Rectal smooth muscle tissue (tissue), 1 donor: ENCODE results near the gene ZFPM1.

Experiments used
- H3K27ac ChIP-seq: one replicate; pipeline ENCODE4 v1.7.0; 2013; ENCODE audit warnings: low read depth, low read length, inconsistent platforms
- H3K27me3 ChIP-seq: one replicate; pipeline ENCODE4 v1.7.0; 2013; ENCODE audit warnings: low read length; ENCODE audit not compliant: control insufficient read depth, insufficient read depth
- H3K36me3 ChIP-seq: one replicate; pipeline ENCODE4 v1.7.0; 2013; ENCODE audit warnings: low read length; ENCODE audit not compliant: control insufficient read depth, insufficient read depth
- H3K4me1 ChIP-seq: one replicate; pipeline ENCODE4 v1.7.0; 2013; ENCODE audit warnings: low read length; ENCODE audit not compliant: control insufficient read depth, insufficient read depth
- H3K4me3 ChIP-seq: one replicate; pipeline ENCODE4 v1.7.0; 2013; ENCODE audit warnings: low read length
- H3K9ac ChIP-seq: one replicate; pipeline ENCODE4 v1.7.0; 2013; ENCODE audit warnings: low read length

Gene ZFPM1

DNA sequence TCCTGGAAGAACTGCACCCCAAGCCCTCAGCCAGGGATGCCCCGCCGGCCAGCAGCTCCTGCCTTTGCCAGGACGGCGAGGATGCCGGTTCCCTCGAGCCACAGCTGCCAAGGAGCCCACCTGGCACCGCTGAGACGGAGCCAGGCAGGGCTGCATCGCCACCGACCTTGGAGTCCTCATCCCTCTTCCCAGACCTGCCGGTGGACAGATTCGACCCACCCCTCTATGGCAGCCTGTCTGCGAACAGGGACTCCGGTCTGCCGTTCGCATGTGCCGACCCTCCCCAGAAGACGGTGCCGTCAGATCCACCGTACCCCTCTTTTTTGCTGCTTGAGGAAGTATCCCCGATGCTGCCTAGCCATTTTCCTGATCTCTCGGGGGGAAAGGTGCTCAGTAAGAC is 21.4 kb upstream of the ZFPM1 start:
- Histone ChIP-seq H3K36me3 (no peaks in the 10 kb centered on the region), H3K4me3 (no peak overlapping the region), H3K27ac (no peak overlapping the region), H3K9ac (no peak overlapping the region), H3K4me1 (no peaks in the 10 kb centered on the region), H3K27me3 (peaks cover 4% of the 10 kb centered on the region)

DNA sequence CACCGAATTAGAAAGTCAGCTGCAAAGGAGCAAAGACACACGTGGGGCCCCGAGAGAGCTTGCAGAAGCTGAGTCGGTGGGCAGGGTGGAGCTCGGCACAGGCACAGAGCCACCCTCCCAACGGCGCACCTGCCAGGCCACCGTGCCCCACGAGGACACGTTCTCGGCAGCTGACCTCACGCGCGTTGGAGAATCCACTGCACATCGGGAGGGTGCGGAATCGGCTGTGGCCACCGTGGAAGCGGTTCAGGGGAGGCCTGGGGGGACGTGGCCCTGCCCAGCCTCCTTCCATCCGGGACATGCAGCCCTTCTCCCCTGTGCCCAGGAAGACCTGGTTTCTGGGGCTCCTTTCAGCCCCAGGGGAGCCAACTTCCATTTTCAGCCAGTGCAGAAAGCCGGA is 20.9 kb upstream of the ZFPM1 start:
- Histone ChIP-seq H3K27me3 (peaks cover 4% of the 10 kb centered on the region), H3K36me3 (no peaks in the 10 kb centered on the region), H3K27ac (no peak overlapping the region), H3K9ac (no peak overlapping the region), H3K4me1 (no peaks in the 10 kb centered on the region), H3K4me3 (no peak overlapping the region)

DNA sequence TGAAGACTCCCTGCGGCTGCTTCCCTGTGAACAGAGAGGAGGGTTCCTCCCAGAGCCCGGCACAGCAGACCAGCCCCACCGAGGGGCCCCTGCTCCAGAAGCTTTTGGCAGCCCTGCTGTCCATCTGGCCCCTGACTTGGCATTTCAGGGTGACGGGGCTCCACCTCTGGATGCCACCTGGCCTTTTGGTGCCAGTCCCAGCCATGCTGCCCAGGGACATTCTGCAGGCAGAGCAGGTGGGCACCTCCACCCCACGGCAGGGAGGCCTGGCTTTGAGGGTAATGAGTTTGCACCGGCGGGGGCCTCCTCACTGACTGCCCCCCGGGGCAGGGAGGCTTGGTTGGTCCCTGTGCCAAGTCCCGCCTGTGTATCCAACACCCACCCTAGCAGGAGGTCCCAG is 20.3 kb upstream of the ZFPM1 start:
- Histone ChIP-seq H3K4me3 (no peak overlapping the region), H3K27ac (no peak overlapping the region), H3K27me3 (peaks cover 4% of the 10 kb centered on the region), H3K9ac (no peak overlapping the region), H3K36me3 (no peaks in the 10 kb centered on the region), H3K4me1 (no peaks in the 10 kb centered on the region)

DNA sequence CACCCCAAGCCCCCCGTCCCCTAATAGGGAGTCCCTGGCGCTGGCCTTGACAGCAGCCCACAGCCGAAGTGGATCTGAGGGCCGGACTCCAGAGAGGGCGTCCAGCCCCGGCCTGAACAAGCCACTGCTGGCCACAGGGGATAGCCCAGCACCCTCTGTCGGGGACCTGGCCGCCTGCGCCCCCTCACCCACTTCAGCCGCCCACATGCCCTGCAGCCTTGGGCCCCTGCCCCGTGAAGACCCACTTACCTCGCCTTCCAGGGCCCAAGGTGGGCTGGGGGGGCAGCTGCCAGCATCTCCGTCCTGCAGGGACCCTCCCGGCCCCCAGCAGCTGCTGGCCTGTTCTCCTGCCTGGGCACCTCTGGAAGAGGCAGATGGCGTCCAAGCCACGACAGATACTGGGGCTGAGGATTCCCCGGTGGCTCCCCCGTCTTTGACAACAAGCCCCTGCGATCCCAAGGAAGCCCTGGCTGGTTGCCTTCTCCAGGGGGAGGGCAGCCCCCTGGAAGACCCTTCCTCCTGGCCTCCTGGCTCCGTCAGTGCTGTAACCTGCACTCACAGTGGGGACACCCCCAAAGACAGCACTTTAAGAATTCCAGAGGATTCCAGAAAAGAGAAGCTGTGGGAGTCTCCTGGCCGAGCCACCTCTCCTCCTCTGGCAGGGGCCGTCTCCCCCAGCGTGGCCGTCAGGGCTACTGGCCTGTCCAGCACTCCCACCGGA is 19.3 kb upstream of the ZFPM1 start:
- peaks cover 4% of the 10 kb centered on the region for H3K27me3 ChIP-seq
- H3K36me3 ChIP-seq = no peaks in the 10 kb centered on the region
- H3K4me3 ChIP-seq = no peak overlapping the region
- no peaks in the 10 kb centered on the region for H3K4me1 ChIP-seq
- no peak overlapping the region for H3K27ac ChIP-seq
- H3K9ac ChIP-seq = no peak overlapping the region

DNA sequence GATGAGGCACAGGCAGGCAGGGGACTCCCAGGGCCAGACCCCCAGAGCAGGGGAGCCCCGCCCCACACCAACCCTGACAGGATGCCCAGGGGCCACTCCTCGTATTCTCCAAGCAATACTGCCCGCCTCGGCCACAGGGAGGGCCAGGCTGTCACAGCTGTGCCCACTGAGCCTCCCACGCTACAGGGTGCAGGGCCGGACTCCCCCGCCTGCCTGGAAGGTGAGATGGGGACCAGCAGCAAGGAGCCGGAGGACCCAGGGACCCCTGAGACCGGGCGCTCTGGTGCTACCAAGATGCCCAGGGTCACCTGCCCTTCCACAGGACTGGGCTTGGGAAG is 18.8 kb upstream of the ZFPM1 start:
- Histone ChIP-seq H3K4me1 (no peaks in the 10 kb centered on the region), H3K27me3 (peaks cover 4% of the 10 kb centered on the region), H3K27ac (no peak overlapping the region)

DNA sequence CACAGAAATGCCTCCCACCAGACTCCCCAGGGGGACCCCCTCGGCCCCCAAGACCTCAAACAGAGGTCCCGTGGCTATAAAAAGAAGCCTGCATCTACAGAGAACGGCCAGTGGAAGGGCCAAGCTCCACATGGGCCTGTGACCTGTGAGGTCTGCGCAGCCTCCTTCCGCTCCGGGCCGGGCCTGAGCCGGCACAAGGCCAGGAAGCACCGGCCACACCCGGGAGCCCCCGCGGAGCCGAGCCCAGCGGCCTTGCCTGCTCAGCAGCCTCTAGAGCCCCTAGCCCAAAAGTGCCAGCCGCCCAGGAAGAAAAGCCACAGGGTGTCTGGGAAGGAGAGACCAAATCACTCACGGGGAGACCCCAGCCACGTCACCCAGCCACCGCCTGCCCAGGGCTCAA is 18.3 kb upstream of the ZFPM1 start:
- no peak overlapping the region for H3K27ac ChIP-seq
- H3K36me3 ChIP-seq = no peaks in the 10 kb centered on the region
- H3K9ac ChIP-seq = no peak overlapping the region
- H3K4me3 ChIP-seq = no peak overlapping the region
- no peaks in the 10 kb centered on the region for H3K4me1 ChIP-seq
- H3K27me3 ChIP-seq = peaks cover 4% of the 10 kb centered on the region

More for the DNA sequence above, 18.8 kb upstream of the ZFPM1 start:
- no peak overlapping the region for H3K4me3 ChIP-seq
- no peaks in the 10 kb centered on the region for H3K36me3 ChIP-seq
- no peak overlapping the region for H3K9ac ChIP-seq

DNA sequence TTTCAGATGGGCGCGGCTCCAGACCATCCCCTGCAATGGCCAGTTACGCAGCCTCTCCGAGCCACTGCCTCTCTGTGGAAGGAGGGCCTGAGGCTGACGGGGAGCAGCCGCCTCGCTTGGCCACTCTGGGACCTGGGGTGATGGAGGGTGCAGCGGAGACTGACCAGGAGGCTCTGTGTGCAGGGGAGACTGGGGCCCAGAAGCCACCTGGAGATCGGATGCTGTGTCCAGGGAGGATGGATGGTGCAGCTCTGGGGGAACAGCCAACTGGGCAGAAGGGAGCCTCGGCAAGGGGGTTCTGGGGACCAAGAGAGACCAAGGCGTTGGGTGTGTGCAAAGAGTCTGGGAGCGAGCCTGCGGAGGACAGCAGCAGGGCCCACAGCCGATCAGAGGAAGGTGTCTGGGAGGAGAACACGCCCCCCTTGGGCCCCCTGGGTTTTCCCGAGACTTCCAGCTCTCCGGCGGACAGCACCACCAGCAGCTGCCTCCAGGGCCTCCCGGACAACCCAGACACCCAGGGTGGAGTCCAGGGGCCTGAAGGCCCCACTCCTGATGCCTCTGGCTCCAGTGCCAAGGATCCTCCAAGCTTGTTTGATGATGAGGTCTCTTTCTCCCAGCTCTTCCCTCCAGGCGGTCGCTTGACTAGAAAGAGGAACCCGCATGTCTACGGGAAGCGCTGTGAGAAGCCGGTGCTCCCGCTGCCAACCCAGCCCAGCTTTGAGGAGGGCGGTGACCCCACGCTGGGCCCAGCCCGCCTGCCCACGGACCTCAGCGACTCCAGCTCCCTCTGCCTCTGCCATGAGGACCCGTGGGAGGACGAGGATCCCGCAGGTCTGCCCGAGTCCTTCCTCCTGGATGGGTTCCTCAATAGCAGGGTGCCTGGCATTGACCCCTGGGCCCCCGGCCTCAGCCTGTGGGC is 17.4 kb upstream of the ZFPM1 start:
- Histone ChIP-seq H3K27me3 (peaks cover 4% of the 10 kb centered on the region), H3K4me1 (no peaks in the 10 kb centered on the region), H3K4me3 (no peak overlapping the region), H3K36me3 (no peaks in the 10 kb centered on the region), H3K9ac (no peak overlapping the region), H3K27ac (no peak overlapping the region)

DNA sequence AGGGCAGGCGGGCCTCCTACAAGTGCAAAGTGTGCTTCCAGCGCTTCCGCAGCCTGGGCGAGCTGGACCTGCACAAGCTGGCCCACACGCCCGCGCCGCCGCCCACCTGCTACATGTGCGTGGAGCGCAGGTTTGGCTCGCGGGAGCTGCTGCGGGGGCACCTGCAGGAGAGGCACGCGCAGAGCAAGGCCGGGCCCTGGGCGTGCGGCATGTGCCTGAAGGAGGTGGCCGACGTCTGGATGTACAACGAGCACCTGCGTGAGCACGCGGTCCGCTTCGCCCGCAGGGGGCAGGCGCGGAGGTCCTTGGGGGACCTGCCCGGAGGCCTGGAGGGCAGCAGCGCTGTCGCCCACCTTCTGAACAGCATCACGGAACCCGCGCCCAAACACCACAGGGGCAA is 16.3 kb upstream of the ZFPM1 start:
- Histone ChIP-seq H3K4me3 (no peak overlapping the region), H3K9ac (no peak overlapping the region), H3K27me3 (peaks cover 1% of the 10 kb centered on the region), H3K27ac (no peak overlapping the region), H3K4me1 (no peaks in the 10 kb centered on the region), H3K36me3 (no peaks in the 10 kb centered on the region)

DNA sequence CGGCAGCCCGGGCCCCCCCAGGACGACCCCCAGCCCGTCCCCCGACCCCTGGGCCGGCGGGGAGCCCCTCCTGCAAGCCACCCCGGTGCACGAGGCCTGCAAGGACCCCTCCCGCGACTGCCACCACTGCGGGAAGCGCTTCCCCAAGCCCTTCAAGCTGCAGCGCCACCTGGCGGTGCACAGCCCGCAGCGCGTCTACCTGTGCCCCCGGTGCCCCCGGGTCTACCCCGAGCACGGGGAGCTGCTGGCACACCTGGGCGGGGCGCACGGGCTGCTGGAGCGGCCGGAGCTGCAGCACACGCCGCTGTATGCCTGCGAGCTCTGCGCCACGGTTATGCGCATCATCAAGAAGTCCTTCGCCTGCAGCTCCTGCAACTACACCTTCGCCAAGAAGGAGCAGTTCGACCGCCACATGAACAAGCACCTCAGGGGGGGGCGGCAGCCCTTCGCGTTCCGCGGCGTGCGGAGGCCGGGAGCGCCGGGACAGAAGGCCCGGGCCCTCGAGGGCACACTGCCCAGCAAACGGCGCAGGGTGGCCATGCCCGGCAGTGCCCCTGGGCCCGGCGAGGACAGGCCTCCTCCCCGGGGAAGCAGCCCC is 15.6 kb upstream of the ZFPM1 start:
- no peaks in the 10 kb centered on the region for H3K27me3 ChIP-seq
- no peak overlapping the region for H3K9ac ChIP-seq
- H3K36me3 ChIP-seq = no peaks in the 10 kb centered on the region
- H3K4me3 ChIP-seq = no peak overlapping the region
- H3K27ac ChIP-seq = no peak overlapping the region
- H3K4me1 ChIP-seq = no peaks in the 10 kb centered on the region

DNA sequence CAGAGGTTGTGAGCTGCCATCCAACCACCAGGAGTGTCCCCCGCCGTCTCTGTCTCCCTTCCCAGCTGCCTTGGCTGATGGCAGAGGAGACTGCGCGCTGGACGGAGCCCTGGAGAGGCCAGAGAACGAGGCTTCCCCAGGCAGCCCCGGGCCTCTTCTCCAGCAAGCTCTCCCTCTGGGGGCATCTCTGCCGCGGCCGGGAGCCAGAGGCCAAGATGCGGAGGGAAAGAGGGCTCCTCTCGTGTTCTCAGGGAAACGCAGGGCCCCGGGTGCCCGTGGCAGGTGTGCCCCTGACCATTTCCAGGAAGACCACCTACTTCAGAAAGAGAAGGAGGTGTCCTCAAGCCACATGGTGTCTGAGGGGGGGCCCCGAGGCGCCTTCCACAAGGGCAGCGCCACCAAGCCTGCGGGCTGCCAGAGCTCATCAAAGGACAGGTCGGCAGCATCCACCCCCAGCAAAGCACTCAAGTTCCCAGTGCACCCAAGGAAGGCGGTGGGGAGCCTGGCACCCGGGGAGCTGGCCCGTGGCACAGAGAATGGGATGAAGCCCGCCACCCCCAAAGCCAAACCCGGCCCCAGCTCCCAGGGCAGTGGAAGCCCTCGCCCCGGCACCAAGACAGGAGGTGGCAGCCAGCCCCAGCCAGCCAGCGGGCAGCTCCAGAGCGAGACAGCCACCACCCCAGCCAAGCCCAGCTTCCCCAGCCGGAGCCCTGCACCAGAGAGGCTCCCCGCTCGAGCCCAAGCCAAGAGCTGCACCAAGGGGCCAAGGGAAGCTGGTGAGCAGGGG is 14.8 kb upstream of the ZFPM1 start:
- Histone ChIP-seq H3K27ac (no peak overlapping the region), H3K27me3 (no peaks in the 10 kb centered on the region), H3K4me1 (no peaks in the 10 kb centered on the region), H3K9ac (no peak overlapping the region), H3K4me3 (no peak overlapping the region), H3K36me3 (no peaks in the 10 kb centered on the region)

DNA sequence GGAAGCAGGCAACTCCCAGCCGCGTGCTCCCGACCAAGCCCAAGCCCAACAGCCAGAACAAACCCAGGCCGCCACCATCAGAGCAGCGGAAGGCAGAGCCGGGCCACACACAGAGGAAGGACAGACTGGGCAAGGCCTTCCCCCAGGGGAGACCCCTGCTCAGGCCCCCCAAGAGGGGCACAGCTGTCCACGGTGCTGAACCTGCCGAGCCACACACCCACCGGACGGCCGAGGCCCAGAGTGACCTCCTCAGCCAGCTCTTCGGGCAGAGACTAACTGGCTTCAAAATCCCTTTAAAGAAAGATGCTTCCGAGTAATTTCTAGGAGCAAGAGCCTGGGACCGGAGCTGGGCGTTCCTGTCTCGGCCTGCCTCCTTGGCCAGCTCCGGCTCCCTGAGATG is 14.1 kb upstream of the ZFPM1 start:
- Histone ChIP-seq H3K4me3 (no peak overlapping the region), H3K36me3 (no peaks in the 10 kb centered on the region), H3K4me1 (no peaks in the 10 kb centered on the region), H3K9ac (no peak overlapping the region), H3K27me3 (no peaks in the 10 kb centered on the region), H3K27ac (no peak overlapping the region)

DNA sequence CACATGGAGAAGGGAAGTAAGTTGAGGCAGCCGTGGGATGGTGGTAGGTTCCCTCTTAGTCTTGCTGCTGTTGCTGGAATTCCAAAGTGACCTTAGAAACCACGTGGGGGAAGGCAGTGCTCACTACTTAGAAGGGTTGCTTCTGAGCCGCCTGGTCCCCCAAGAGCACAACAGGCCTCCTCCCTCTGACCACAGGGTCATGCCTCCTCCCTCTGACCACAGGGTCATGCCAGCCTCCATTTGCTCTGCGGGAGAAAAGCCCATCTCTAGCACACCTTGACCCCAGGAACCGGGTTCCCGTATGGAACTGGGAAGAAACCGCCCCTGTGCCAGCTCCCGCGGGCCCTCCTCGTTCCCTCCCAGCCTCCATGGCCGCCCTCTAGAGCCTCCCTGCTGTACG is 13.4 kb upstream of the ZFPM1 start:
- Histone ChIP-seq H3K4me3 (no peak overlapping the region), H3K27me3 (no peaks in the 10 kb centered on the region), H3K27ac (no peak overlapping the region), H3K9ac (no peak overlapping the region), H3K36me3 (no peaks in the 10 kb centered on the region), H3K4me1 (no peaks in the 10 kb centered on the region)
